H1 (cell line): ENCODE results near the gene C1orf21. TPM values are rescaled to one million over a fixed set of nuclear protein-coding genes. Genes with fewer than 3 reads are reported as not detected.

Experiments used
- ATF2 ChIP-seq: IDR thresholded peaks from 2 replicates; pipeline ENCODE4 v1.6.1; 2012; ENCODE audit warnings: low read length, inconsistent platforms
- BRCA1 ChIP-seq: IDR thresholded peaks from 2 replicates; pipeline ENCODE4 v1.6.1; 2012; ENCODE audit warnings: low read depth, low read length, improper control_type of control experiment
- MAFK ChIP-seq: IDR thresholded peaks from 2 replicates; pipeline ENCODE4 v1.6.1; 2012; ENCODE audit warnings: low read depth, mild to moderate bottlenecking, improper control_type of control experiment, low read length
- SRF ChIP-seq: IDR thresholded peaks from 2 replicates; pipeline ENCODE4 v1.6.1; 2011; ENCODE audit warnings: mild to moderate bottlenecking, low read depth, low read length, moderate library complexity
- polyA plus RNA-seq, 7 experiments: library from polyadenylated mRNA; depleted of rRNA in 3 of 7; stranded (reverse) in 5 of 7; unstranded in 2 of 7; fragments of >200 nt in 5 of 7; fragments of 200-250 nt in 2 of 7; gene quantifications; 1 replicate in 5 of 7; 2 replicates in 1 of 7; 4 replicates in 1 of 7; pipeline versions ENCODE4 v1.2.1 to v1.2.3, GENCODE V29; 2011 to 2013; ENCODE audit warnings: missing spikeins in 2 of 7, mixed read lengths in 2 of 7
- total RNA-seq: library from RNA; stranded (reverse); fragmentation: NEBNext Ultra II Directional; extraction: Animal tissue kit (Norgen Biotek cat#: 25700); gene quantifications from 2 replicates; pipeline ENCODE4 v1.2.1, GENCODE V29; 2021
- TF ChIP-seq, protein P1 (sequence below), 3 experiments: IDR thresholded peaks; 1 replicate in 2 of 3; 2 replicates in 1 of 3; pipeline versions ENCODE4 v1.5.1 to v1.6.1; 2011; ENCODE audit warnings: low read length in 3 of 3, mild to moderate bottlenecking in 3 of 3, inconsistent platforms in 2 of 3, low read depth in 1 of 3, moderate library complexity in 1 of 3; ENCODE audit not compliant: insufficient read depth in 1 of 3; ENCODE audit errors: control extremely low read depth in 1 of 3

C1orf21 gene
- total and polyA plus RNA-seq, 2 of the 8 experiments (the other 6 are each of a cell fraction or from before 2014, with no cell fraction given) = 16.6 to 51.0 TPM

GRCh38 chr1:184608990-184609389, 222.2 kb downstream of the C1orf21 start (continued):
- TF ChIP-seq, protein P1, sequence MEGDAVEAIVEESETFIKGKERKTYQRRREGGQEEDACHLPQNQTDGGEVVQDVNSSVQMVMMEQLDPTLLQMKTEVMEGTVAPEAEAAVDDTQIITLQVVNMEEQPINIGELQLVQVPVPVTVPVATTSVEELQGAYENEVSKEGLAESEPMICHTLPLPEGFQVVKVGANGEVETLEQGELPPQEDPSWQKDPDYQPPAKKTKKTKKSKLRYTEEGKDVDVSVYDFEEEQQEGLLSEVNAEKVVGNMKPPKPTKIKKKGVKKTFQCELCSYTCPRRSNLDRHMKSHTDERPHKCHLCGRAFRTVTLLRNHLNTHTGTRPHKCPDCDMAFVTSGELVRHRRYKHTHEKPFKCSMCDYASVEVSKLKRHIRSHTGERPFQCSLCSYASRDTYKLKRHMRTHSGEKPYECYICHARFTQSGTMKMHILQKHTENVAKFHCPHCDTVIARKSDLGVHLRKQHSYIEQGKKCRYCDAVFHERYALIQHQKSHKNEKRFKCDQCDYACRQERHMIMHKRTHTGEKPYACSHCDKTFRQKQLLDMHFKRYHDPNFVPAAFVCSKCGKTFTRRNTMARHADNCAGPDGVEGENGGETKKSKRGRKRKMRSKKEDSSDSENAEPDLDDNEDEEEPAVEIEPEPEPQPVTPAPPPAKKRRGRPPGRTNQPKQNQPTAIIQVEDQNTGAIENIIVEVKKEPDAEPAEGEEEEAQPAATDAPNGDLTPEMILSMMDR (IDR thresholded peaks at IDR 0.05; ENCODE audit: control extremely low read depth in 1 of 3, insufficient read depth in 1 of 3, low read depth in 1 of 3, low read length in 3 of 3) = no peak
- TF ChIP-seq BRCA1 (no peak), SRF (no peak), MAFK (no peak), ATF2 (no peak)
